ENCODE results near the gene USE1.

Gene USE1

DNA sequence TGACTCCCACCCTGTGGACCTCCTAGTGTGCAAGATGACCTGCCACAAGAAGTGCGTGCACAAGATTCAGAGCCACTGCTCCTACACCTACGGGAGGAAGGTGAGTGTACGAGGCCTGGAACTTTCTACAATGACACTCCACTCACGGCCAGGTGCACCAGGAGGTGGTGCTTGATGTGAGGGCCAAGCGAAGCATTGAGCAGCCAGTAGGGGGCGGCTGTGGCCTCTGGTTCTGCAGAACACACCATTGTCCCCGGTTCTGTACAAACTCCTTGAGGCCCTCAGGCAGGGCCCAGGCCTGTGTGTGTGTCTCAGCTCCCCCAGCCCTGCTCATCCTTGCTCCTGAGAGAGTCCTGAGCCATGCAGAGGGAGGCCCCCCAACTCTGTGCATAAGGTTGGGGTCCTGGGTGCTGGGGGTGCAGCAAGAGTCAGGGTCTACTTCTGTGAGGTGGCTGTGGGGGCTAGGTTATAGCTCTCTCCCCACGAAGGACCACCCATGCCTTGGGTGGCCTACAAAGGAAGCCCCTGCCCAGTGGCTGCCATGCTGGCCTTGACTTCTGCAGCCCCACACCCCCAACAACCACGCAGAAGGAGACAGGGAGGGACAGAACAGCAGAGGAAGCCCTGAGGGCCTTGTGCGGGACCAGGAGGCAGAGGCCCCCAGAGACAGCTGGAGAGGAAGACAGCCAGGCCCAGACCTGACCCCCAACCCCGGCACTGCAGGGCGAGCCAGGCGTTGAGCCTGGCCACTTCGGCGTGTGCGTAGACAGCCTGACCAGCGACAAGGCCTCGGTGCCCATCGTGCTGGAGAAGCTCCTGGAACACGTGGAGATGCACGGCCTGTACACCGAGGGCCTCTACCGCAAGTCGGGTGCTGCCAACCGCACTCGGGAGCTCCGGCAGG lies 9.7 kb upstream of the USE1 start:
- peak; percentile 59 to 71 for ATAC-seq

- no peak for ATAC-seq
These were observed 8.2 kb upstream of the USE1 start for GRCh38 chr19:17206736-17207581.

- ATAC-seq = peak in 1 of 2 donors; percentile 7
These were observed 5.8 kb upstream of the USE1 start for GRCh38 chr19:17209126-17210036.

- no peak for ATAC-seq
These were observed 4.9 kb upstream of the USE1 start for GRCh38 chr19:17210296-17210695.

GRCh38 chr19:17211547-17212446 lies 3.4 kb upstream of the USE1 start:
- ATAC-seq = no peak

- no peak for ATAC-seq
These were observed 1.8 kb upstream of the USE1 start for GRCh38 chr19:17213334-17213733.

- ATAC-seq = no peak
These were observed 540 bp upstream of the USE1 start for GRCh38 chr19:17214508-17215126.

- no peak for ATAC-seq
These were observed 1.0 kb downstream of the USE1 start for GRCh38 chr19:17216058-17216670.

DNA sequence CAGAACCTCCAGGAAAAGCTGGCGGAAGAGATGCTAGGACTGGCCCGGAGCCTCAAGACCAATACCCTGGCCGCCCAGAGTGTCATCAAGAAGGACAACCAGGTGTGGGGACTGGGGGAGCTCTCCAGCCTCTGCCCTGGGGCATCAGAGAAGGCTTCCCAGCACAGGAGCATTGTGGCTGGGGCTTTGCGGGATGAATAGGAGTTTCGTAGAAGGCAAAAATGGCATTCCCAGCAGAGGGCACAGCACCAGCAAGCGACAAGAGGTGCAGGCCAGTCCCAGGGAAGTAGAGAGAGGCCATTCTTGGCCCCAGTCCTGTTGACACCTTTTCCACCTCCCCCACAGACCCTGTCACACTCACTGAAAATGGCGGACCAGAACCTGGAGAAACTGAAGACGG lies 4.1 kb downstream of the USE1 start:
- ATAC-seq = no peak

DNA sequence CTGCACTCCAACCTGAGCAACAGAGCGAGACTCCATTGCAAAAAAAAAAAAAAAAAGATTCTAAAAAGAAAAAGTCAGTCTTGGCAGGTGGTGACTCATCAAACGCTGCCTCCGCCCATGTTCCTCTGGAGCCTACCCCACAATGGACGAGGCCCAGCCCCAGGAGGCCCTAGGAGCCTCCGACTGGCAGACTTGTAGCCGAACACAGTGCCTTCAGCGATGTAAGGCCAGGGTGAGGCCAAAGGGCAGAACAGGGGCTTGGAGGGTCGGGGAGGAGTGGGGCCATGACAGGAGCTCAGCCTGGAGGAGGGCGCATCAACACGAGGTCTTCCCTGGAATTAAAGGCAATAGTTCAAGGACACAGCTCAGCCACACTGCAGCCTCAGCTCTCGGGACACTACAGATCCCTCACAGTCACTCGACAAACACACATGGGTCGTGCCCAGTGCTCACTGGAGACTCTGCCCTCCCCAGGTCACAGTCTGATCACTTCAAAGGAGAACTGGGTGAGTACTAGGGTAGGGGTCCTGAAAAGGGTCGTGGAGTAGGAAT lies 5.1 kb downstream of the USE1 start:
- ATAC-seq = peak in 1 of 2 donors; percentile 19

DNA sequence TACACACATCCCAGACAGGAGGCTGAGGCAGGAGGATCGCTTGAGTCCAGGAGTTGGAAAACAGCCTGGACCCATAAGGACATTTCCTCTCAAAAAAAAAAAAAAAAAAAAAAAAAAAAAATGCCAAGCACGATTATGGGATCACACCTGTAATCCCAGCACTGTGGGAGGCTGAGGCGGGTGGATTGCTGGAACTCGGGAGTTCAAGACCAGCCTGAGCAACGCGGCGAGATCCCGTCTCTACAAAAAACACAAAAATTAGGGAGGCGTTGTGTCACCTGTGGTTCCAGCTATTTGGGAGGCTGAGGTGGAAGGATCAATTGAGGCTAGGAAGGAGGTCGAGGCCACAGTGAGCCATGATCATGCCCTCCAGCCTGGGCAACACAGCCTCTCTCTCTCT lies 9.9 kb downstream of the USE1 start:
- ATAC-seq = no peak

DNA sequence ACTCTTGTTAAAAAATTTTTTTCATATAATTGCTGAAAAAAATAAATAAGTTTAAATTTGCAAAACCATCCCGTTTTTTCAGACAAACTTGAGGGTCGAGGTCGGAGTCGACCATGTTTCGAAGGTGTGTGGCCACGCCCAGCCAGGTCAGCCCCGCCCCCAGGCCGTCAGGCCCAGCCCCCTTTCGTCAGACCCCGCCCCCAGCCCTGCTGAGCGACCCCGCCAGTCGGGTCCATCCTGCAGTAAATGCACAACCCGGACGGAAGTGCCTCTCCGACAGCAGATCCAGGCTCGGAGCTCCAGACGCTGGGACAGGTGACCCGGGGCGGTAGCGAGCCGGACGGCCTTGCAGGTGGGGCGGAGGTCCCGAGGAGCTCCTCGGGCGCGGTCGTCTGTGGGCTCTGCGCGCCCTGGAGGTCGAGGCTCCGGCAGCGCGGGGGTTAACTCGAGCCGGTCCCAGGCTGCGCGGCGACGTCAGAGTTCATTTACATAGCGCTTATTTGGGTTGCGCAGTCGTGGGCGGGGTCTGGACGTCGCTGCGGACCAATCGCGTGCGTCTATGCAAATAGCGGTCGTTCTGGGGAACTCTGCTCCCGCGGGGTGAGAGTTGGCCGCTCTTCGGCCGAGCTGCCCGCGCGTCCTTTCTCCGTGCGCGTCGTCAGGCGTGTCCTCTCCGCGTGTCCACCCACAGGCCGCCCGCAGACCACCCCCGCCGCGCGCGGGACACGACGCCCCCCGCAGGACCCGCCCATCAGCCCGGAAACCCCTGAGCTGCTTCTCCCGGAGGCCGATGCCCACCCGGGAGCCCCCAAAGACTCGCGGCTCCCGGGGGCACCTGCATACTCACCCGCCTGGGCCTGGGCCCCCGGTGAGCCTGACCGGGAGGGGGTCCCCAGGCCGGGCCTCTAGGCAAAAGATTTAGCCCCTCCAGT lies 11.1 kb downstream of the USE1 start, which contains the start of gene OCEL1:
TSS of gene OCEL1 (plus strand) at position 225 of the 932 bp plus-strand sequence. CDS start at position 247, 22 bp downstream.
- peak; percentile 92 to 94 for ATAC-seq

GRCh38 chr19:17227798-17228367 lies 12.7 kb downstream of the USE1 start:
- ATAC-seq = no peak

DNA sequence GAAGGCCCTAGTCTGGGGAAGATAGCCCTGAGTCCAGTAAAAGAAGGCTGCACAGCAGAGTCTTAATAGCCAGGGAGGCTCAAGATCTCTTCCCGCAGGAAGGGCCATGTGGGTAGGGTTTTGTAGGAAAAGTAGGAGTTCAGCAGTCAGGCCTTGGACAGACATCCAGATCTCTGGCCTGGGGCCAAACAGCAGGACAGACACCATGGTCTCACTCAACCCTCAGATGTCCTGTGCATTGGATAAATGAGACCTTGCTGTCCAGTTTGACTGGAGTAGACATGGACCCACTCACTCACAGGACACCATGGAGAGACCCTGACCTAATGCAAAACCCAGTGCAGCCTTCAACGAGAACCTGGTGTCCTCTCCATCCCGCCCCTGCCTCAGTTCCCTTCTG lies 14.7 kb downstream of the USE1 start:
- no peak for ATAC-seq

GRCh38 chr19:17232258-17232657 lies 17.1 kb downstream of the USE1 start:
- no peak for ATAC-seq

DNA sequence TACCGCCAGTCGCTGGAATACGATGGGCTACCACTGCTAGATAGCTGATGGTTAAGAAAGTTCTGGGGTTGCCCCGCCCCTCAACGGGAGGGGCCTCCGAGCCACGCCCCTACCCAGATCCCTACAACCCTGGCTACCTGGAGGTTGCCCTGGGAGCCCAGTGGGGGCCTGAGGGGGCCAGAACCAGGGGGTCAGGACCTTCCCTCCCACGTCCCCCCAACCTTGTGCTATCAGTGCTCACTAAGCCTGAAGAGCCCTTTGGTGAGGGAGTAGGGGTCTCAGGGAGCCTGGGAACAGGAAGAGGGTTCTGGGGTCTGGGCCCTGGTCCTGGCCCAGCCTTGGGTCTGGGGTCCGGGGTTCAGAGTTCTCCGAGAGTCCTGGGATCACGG lies 19.7 kb downstream of the USE1 start:
- ATAC-seq = peak; percentile 69 to 72

- peak; percentile 87 to 91 for ATAC-seq
These were observed 20.3 kb downstream of the USE1 start for GRCh38 chr19:17235300-17235970.

Measured in activated CD4-positive, CD25-positive, alpha-beta regulatory T cell treated with anti-CD3 and anti-CD28 coated beads, Interleukin-2, amount 50 U/mL, for 24 hours (primary cell).